ENCODE results near the gene CR2. TPM values are rescaled to one million over a fixed set of nuclear protein-coding genes. Genes with fewer than 3 reads are reported as not detected.
"Not testable (repeated sequence)": the region's sequence is repeated elsewhere in the genome, so short reads cannot be mapped to it uniquely, and the experiment has no call there.

The CR2 gene
- total RNA-seq, 2 experiments from 2014 or later: not detected

DNA sequence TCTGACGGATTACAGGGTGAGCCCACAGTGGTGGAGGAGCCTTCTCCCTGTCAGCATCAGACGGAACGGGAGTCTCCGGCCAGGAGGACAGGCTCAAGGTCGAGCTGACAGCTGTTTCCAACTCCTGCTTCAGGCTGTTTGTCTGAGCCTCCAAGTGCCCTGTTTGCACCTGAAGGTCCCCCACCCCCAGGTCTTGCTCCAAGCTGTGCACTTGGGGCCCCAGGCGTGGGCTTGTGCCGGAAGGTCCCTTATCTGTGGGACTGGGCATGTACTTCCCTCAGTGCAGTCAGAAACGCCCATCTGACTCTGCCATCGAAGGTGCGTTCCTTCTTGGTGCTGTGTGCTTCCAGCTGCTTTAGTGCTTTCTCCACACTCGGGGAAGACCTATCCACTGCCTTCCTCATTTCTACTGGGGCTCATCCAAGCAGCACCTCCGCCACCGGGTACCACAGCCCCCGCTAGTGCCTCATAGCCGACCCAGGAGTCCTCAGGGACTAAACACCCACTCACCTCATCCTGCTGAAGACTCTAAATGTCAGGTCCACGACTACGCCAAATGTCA lies 29.5 kb upstream of the CR2 start:
- Mint-ChIP-seq H3K4me1 (ENCODE audit: low read depth) (no peaks in the 10 kb centered on the region), H3K4me3 (no peak overlapping the region), H3K27me3 (ENCODE audit: low read depth) (peaks cover 14% of the 10 kb centered on the region), H3K9me3 (ENCODE audit: insufficient read depth) (peaks cover 5% of the 10 kb centered on the region), H3K27ac (no peak overlapping the region), H3K36me3 (ENCODE audit: low read depth) (no peaks in the 10 kb centered on the region)
- no peak for ATAC-seq
- ChIA-PET POLR2A (no interaction called here), CTCF (no interaction called here)
- no peak for DNase-seq

DNA sequence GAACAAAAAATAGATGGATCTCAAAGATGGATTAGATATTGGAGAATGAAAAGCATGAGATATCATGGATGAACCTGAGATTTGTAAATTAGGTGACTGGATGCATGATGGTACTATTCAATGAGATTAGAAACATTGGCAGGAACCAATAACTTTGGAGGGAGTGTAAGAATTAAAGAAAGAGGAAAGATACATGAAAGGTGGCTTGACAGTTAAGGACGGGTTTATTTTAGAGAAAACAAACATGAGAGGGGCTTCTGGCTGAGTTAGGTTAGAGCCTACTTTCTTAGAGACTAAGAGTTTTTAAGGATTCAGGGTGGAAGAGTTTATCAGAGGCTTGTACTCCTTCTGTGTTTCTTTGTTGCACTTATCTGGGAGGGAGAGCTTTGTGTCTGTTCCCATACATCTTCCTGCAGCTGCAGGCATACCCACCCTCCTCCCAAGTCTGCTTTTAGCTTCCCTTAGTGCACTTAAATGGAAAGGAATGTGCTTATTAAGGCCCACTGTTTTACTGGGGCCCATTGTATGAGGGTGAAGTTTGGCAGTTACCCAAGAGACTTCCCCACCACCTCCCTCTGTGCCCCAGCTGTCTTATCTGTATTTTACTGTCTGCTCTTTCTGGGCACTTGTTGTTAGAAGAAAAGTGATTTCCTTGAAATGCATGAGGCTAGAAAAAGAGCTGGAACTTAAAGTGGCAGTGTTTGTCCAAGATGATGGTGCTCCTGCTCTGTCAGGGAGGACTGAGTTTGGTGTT lies 26.1 kb upstream of the CR2 start:
- no peaks in the 10 kb centered on the region for H3K9me3 Mint-ChIP-seq (ENCODE audit: insufficient read depth)
- H3K27ac Mint-ChIP-seq: no peak overlapping the region
- no peaks in the 10 kb centered on the region for H3K4me1 Mint-ChIP-seq (ENCODE audit: low read depth)
- POLR2A ChIA-PET: no interaction called here
- no peak overlapping the region for H3K4me3 Mint-ChIP-seq
- no peaks in the 10 kb centered on the region for H3K36me3 Mint-ChIP-seq (ENCODE audit: low read depth)
- CTCF ChIA-PET: interaction anchor here (0.8 to 2.4 kb wide), 4 partner anchors 10 to 151 kb away, joined by 3 to 4 read pairs (median 4); partner anchors contain the start of gene CR2
- no peak for ATAC-seq
- peaks cover 18% of the 10 kb centered on the region for H3K27me3 Mint-ChIP-seq (ENCODE audit: low read depth)
- no peak for DNase-seq

DNA sequence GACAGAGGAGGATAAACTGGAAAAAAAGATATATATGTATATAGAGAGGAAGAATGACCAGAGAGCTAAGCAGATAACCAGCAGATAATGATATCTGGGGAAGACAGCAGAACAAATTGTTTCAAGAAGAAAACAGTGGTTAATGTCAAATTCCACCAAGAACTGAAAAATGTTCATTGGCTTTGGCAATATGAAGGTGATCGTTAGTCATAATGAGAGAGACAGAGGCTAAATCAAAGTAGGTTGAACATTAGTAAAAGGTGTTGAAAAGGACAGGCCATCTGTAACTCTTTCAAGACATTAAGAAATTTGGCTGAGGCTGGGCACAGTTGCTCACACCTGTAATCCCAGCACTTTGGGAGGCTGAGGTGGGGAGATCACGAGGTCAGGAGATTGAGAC lies 25.3 kb upstream of the CR2 start:
- H3K27ac Mint-ChIP-seq: no peak overlapping the region
- H3K36me3 Mint-ChIP-seq (ENCODE audit: low read depth): no peaks in the 10 kb centered on the region
- no peak for DNase-seq
- ChIA-PET CTCF (interaction anchor here (0.8 to 2.4 kb wide), 4 partner anchors 11 to 150 kb away, joined by 3 to 4 read pairs (median 4); partner anchors contain the start of gene CR2), POLR2A (no interaction called here)
- ATAC-seq: no peak
- H3K4me3 Mint-ChIP-seq: no peak overlapping the region
- H3K27me3 Mint-ChIP-seq (ENCODE audit: low read depth): peaks cover 19% of the 10 kb centered on the region
- no peaks in the 10 kb centered on the region for H3K9me3 Mint-ChIP-seq (ENCODE audit: insufficient read depth)
- H3K4me1 Mint-ChIP-seq (ENCODE audit: low read depth): no peaks in the 10 kb centered on the region

- DNase-seq: no peak
- Mint-ChIP-seq H3K4me3 (no peak overlapping the region), H3K27ac (no peak overlapping the region), H3K4me1 (ENCODE audit: low read depth) (no peaks in the 10 kb centered on the region), H3K36me3 (ENCODE audit: low read depth) (no peaks in the 10 kb centered on the region), H3K27me3 (ENCODE audit: low read depth) (peaks cover 24% of the 10 kb centered on the region), H3K9me3 (ENCODE audit: insufficient read depth) (no peaks in the 10 kb centered on the region)
- ATAC-seq: no peak
- ChIA-PET POLR2A (no interaction called here), CTCF (no interaction called here)
Measured at GRCh38 chr1:207429963-207430362, 24.2 kb upstream of the CR2 start.

DNA sequence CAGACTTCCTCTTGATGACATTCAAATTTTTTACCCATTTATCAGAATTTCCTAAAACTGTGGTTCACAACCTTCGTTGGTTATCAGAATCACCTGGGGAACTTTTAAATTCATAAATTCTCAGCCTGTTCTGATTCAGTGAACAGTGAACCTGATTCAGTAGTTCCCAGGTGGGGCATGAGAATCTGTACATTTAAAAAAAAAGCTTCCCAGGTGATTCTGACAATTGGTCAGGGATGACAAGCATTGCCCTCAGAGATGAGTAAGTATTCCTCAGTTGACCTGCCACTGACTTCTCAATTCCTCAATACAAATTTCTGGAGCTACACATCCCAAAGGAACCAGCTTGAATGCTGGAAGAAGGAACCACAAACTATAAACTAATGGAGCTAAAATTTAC lies 23.5 kb upstream of the CR2 start:
- ATAC-seq: no peak
- Mint-ChIP-seq H3K4me3 (no peak overlapping the region), H3K27ac (no peak overlapping the region), H3K4me1 (ENCODE audit: low read depth) (no peaks in the 10 kb centered on the region), H3K9me3 (ENCODE audit: insufficient read depth) (no peaks in the 10 kb centered on the region), H3K27me3 (ENCODE audit: low read depth) (peaks cover 24% of the 10 kb centered on the region), H3K36me3 (ENCODE audit: low read depth) (no peaks in the 10 kb centered on the region)
- DNase-seq: no peak
- ChIA-PET POLR2A (no interaction called here), CTCF (interaction anchor here (0.6 to 1.1 kb wide), 2 partner anchors 19 to 23 kb away, joined by 3 read pairs; partner anchors contain the start of gene CR2)

GRCh38 chr1:207431508-207431907 lies 22.6 kb upstream of the CR2 start:
- Mint-ChIP-seq H3K9me3 (ENCODE audit: insufficient read depth) (no peaks in the 10 kb centered on the region), H3K27me3 (ENCODE audit: low read depth) (peaks cover 28% of the 10 kb centered on the region), H3K4me3 (no peak overlapping the region), H3K4me1 (ENCODE audit: low read depth) (no peaks in the 10 kb centered on the region), H3K27ac (no peak overlapping the region), H3K36me3 (ENCODE audit: low read depth) (no peaks in the 10 kb centered on the region)
- ATAC-seq (no peak), DNase-seq (no peak)
- ChIA-PET POLR2A (no interaction called here), CTCF (interaction anchor here (1.0 to 1.1 kb wide), 2 partner anchors 18 to 26 kb away, joined by 3 read pairs; no protein-coding TSS in a partner anchor)

DNA sequence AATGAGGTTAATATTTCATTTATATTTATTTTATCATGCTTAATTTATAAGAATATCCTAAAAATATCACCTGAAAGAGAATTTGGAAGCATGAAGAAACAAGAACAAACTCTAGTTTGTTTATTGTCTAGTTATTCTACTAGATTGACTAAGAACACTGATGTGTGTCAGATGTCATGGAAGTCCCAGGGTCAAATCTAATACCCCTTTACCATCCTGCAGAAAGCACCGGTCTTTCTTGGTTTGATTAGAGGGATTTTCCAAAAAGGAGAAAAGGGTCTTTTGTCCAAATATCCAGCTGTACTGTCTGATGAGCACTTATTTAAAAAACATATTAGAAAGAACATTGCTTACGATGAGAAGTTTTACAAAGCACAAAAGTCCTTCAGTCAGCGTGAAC lies 20.7 kb upstream of the CR2 start:
- Mint-ChIP-seq H3K4me1 (ENCODE audit: low read depth) (no peaks in the 10 kb centered on the region), H3K27ac (no peak overlapping the region), H3K36me3 (ENCODE audit: low read depth) (no peaks in the 10 kb centered on the region), H3K4me3 (no peak overlapping the region), H3K9me3 (ENCODE audit: insufficient read depth) (no peaks in the 10 kb centered on the region), H3K27me3 (ENCODE audit: low read depth) (peaks cover 25% of the 10 kb centered on the region)
- POLR2A ChIA-PET: no interaction called here
- DNase-seq (no peak), ATAC-seq (no peak)
- CTCF ChIA-PET: no interaction called here

- POLR2A ChIA-PET; H3K4me1 Mint-ChIP-seq (ENCODE audit: low read depth); H3K36me3 Mint-ChIP-seq (ENCODE audit: low read depth): not testable (repeated sequence)
Measured at GRCh38 chr1:207436746-207437145, 17.4 kb upstream of the CR2 start.

DNA sequence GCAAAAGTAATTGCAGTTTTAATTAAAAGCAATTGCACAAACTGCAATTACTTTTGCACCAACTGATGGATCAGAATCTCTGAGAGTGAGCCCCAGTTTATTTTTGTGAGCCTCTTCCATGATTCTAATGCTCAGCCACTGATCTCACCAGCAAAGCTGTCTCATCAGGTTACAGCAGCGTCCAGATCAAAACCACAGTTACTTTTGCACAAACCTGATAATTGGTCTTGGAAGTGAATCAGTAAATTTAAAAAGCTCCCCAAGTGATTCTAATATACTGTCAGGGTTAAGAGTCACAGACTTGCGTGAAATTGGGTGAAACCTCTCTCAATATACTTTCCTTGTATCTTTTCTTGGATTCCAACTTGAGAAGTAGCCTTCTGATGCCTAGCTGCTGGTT lies 13.5 kb upstream of the CR2 start:
- H3K27ac Mint-ChIP-seq: no peak overlapping the region
- ATAC-seq: no peak
- H3K9me3 Mint-ChIP-seq (ENCODE audit: insufficient read depth): no peaks in the 10 kb centered on the region
- ChIA-PET CTCF (no interaction called here), POLR2A (no interaction called here)
- no peak for DNase-seq
- H3K4me1 Mint-ChIP-seq (ENCODE audit: low read depth): no peaks in the 10 kb centered on the region
- no peaks in the 10 kb centered on the region for H3K36me3 Mint-ChIP-seq (ENCODE audit: low read depth)
- H3K27me3 Mint-ChIP-seq (ENCODE audit: low read depth): peaks cover 17% of the 10 kb centered on the region
- H3K4me3 Mint-ChIP-seq: no peak overlapping the region

More at GRCh38 chr1:207436746-207437145, 17.4 kb upstream of the CR2 start:
- H3K9me3 Mint-ChIP-seq (ENCODE audit: insufficient read depth); CTCF ChIA-PET; ATAC-seq; DNase-seq; H3K27ac Mint-ChIP-seq; H3K4me3 Mint-ChIP-seq: not testable (repeated sequence)
- peaks cover 16% of the 10 kb centered on the region for H3K27me3 Mint-ChIP-seq (ENCODE audit: low read depth)

- Mint-ChIP-seq H3K4me1 (ENCODE audit: low read depth) (no peaks in the 10 kb centered on the region), H3K9me3 (ENCODE audit: insufficient read depth) (no peaks in the 10 kb centered on the region), H3K36me3 (ENCODE audit: low read depth) (no peaks in the 10 kb centered on the region), H3K27ac (no peak overlapping the region), H3K27me3 (ENCODE audit: low read depth) (peaks cover 18% of the 10 kb centered on the region), H3K4me3 (no peak overlapping the region)
- ChIA-PET POLR2A (no interaction called here), CTCF (no interaction called here)
- DNase-seq: no peak
- no peak for ATAC-seq
Measured at GRCh38 chr1:207444514-207445217, 9.5 kb upstream of the CR2 start.

DNA sequence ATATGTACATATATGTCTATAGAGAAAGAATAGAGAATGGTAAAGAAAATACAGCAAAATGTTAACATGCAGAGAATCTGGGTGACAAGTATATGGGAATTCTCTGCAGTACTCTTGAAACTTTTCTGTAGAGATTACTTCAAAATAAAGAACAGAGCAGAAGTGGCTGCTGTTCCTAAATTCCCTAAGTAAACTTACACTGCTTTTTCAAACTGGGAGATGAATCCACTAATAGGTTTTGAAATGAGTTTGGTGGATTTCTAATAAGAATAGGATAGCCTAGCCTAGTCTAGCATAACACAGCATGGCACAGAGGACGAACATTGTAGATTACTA lies 450 bp upstream of the CR2 start:
- POLR2A ChIA-PET: no interaction called here
- Mint-ChIP-seq H3K27ac (no peak overlapping the region), H3K4me1 (ENCODE audit: low read depth) (peaks cover 17% of the 10 kb centered on the region), H3K9me3 (ENCODE audit: insufficient read depth) (no peaks in the 10 kb centered on the region), H3K4me3 (peak overlapping the region; percentile 55), H3K36me3 (ENCODE audit: low read depth) (no peaks in the 10 kb centered on the region), H3K27me3 (ENCODE audit: low read depth) (peaks cover 48% of the 10 kb centered on the region)
- ATAC-seq: no peak
- no peak for DNase-seq
- CTCF ChIA-PET: interaction anchor here (0.6 to 3.3 kb wide), 6 partner anchors 8 to 370 kb away, joined by 3 to 23 read pairs (median 4); no protein-coding TSS in a partner anchor

DNA sequence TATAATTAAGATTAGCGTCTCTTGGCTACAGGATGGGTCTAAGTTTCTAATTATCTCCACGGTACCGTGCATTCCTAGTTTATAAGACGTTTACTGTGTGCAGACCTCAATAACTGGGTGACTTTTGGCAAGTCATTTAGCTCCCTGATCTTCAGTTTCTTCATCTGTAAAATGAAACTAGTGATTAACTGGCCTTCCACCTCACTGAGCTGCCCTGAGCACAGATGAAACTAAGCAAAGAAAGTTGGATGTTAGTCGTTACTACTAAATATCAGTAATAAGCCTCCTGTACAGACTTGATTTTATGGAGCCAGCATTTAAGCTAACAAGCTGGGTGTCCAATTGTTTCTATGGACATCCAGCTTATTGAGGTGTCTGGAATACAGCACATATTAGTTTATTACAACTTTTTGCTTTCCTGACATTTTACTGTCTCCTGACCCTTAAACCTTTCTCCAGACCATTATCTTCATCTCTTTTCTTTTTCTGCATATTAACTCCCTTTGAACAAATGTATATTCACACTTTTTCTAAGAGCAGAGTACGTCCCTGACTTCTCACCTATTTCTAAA lies 1.1 kb downstream of the CR2 start:
- no peak for DNase-seq
- H3K36me3 Mint-ChIP-seq (ENCODE audit: low read depth): no peaks in the 10 kb centered on the region
- H3K27me3 Mint-ChIP-seq (ENCODE audit: low read depth): peaks cover 42% of the 10 kb centered on the region
- ATAC-seq: no peak
- ChIA-PET CTCF (interaction anchor here (0.8 to 3.3 kb wide), 5 partner anchors 9 to 371 kb away, joined by 4 to 23 read pairs (median 5); no protein-coding TSS in a partner anchor), POLR2A (no interaction called here)
- no peaks in the 10 kb centered on the region for H3K9me3 Mint-ChIP-seq (ENCODE audit: insufficient read depth)
- H3K4me1 Mint-ChIP-seq (ENCODE audit: low read depth): peaks cover 17% of the 10 kb centered on the region
- H3K27ac Mint-ChIP-seq: no peak overlapping the region
- H3K4me3 Mint-ChIP-seq: peak overlapping the region; percentile 55
